Spleen (tissue), 11 donors: ENCODE data around the gene DENND4B. TPM values are rescaled to one million over a fixed set of nuclear protein-coding genes. Genes with fewer than 3 reads are reported as not detected.
"Not testable (repeated sequence)": the region's sequence is repeated elsewhere in the genome, so short reads cannot be mapped to it uniquely, and the experiment has no call there.

Experiments
- DNase-seq: peaks from one replicate; pipeline ENCODE4 v3.0.0-alpha.2; 2020
- H3K27ac ChIP-seq, 8 donors: fragments of 200-600 bp; sonication (generic) in 7 of 8; 1 replicate in 4 of 8; 2 replicates in 4 of 8; pipeline versions ENCODE4 v1.5.0 to v1.8.0; 2016 to 2021; ENCODE audit warnings: inconsistent platforms in 4 of 8, mild to moderate bottlenecking in 4 of 8, moderate library complexity in 1 of 8
- H3K27me3 ChIP-seq, 7 donors: fragments of 200-600 bp; sonication (generic) in 6 of 7; replicated peaks in 1 of 7; 1 replicate in 4 of 7; 2 replicates in 3 of 7; pipeline versions ENCODE4 v1.5.0 to v1.8.0; 2016 to 2021; ENCODE audit warnings: inconsistent platforms in 3 of 7, mild to moderate bottlenecking in 1 of 7
- H3K36me3 ChIP-seq, 6 donors: fragments of 200-600 bp; sonication (generic) in 5 of 6; 1 replicate in 4 of 6; 2 replicates in 2 of 6; pipeline versions ENCODE4 v1.5.0 to v1.8.0; 2016 to 2021; ENCODE audit warnings: inconsistent platforms in 2 of 6
- H3K4me1 ChIP-seq, 6 donors: fragments of 200-600 bp; sonication (generic) in 5 of 6; 1 replicate in 3 of 6; 2 replicates in 3 of 6; pipeline versions ENCODE4 v1.5.0 to v1.8.0; 2016 to 2021; ENCODE audit warnings: inconsistent platforms in 3 of 6
- H3K4me3 ChIP-seq, 8 donors: fragments of 200-600 bp; sonication (generic) in 7 of 8; 1 replicate in 4 of 8; 2 replicates in 4 of 8; pipeline versions ENCODE4 v1.5.0 to v1.8.0; 2016 to 2021; ENCODE audit warnings: inconsistent platforms in 4 of 8, mild to moderate bottlenecking in 4 of 8, moderate library complexity in 2 of 8
- H3K9me3 ChIP-seq, 8 donors: fragments of 200-600 bp; sonication (generic) in 7 of 8; 1 replicate in 4 of 8; 2 replicates in 4 of 8; pipeline versions ENCODE4 v1.5.0 to v1.8.0; 2016 to 2021; ENCODE audit warnings: inconsistent platforms in 4 of 8
- POLR2A ChIP-seq, 3 donors: fragments of 450-650 bp; IDR thresholded peaks; one replicate each; pipeline ENCODE4 v1.5.1; 2017; ENCODE audit warnings: antibody characterized with exemption in 3 of 3, mild to moderate bottlenecking in 1 of 3
- POLR2AphosphoS5 ChIP-seq, 3 donors: sonication (generic); formaldehyde crosslinking; IDR thresholded peaks; one replicate each; pipeline ENCODE4 v1.5.1; 2017; ENCODE audit warnings: antibody characterized with exemption in 3 of 3
- WGBS, 5 donors: extraction: QIAGEN DNeasy Blood & Tissue Kit in 3 of 5; methylation state at CpG; one replicate each; pipeline versions ENCODE4 v1.1.5 to v1.1.7; 2013 to 2018; 5-methylcytosine and 5-hydroxymethylcytosine counted together
- intact Hi-C: fragments of 100-400 bp; cut with DNase I; formaldehyde crosslinking; loops from one replicate; pipeline ENCODE4 v1.15.0; 2023; ENCODE audit warnings: low total_unique reads
- polyA plus RNA-seq, 3 donors: library from polyadenylated mRNA; stranded (reverse); fragments of 200-250 nt; gene quantifications; one replicate each; pipeline ENCODE4 v1.2.1, GENCODE V29; 2013
- total RNA-seq, 7 donors: library from RNA; depleted of rRNA in 3 of 7; stranded (reverse); fragments of >200 nt in 3 of 7; fragmentation: NEBNext Ultra II Directional in 4 of 7; extraction: Animal tissue kit (Norgen Biotek cat#: 25700) in 4 of 7; gene quantifications; one replicate each; pipeline versions ENCODE4 v1.1.0 to v1.2.1, GENCODE V29; 2016 to 2021
- TF ChIP-seq, protein P1 (sequence below), 11 experiments: fragments of 200-600 bp in 7 of 11; fragments of 450-650 bp in 4 of 11; sonication (generic) in 4 of 11; IDR thresholded peaks in 8 of 11; conservative IDR thresholded peaks in 3 of 11; 1 replicate in 7 of 11; 2 replicates in 4 of 11; pipeline versions ENCODE4 v1.4.0 to v1.8.0; 2016 to 2021; ENCODE audit warnings: antibody characterized with exemption in 11 of 11, inconsistent platforms in 4 of 11, mild to moderate bottlenecking in 1 of 11
- donor health status: healthy with polysubstance abuse.
- donor health status: DM: no; HTN: no; CAD: no; lungs with moderate emphysema.
- donor health status: DM: no; HTN: no; CAD: no.
- donor health status: Bipolar disorder and iron deficiency.
- donor health status: healthy.
- donor health status: DM: no; HTN: no; CAD: no.
- donor health status: DM: yes; HTN: yes; CAD: no.

The DENND4B gene
- total and polyA plus RNA-seq, 10 donors, result 47.7 to 211 (median 153) TPM

DNA sequence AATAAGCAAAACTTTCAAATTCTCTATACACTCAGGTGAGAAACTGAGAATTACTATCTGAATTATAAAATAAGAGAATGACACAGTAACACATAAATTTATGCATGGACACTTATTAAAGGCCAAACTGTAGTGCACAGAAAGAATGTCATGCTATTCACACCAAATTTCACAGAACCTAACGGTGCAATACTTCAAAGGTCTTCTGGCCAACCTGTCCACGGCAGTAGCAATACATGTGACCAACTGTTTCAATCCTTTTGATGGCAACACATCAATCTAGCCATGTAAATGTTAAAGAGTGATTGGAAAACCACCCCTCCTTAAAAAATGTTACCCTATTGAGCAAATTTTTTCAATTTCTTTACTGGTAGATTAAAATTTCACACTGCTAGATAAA lies 34.2 kb downstream of the DENND4B start:
- peaks cover 0 to 72% (median 16%) of the 10 kb centered on the region in 6 donors for H3K4me1 ChIP-seq
- TF ChIP-seq POLR2A (IDR thresholded peaks at IDR 0.05) (no peak), POLR2AphosphoS5 (IDR thresholded peaks at IDR 0.05) (no peak)
- TF ChIP-seq, protein P1, sequence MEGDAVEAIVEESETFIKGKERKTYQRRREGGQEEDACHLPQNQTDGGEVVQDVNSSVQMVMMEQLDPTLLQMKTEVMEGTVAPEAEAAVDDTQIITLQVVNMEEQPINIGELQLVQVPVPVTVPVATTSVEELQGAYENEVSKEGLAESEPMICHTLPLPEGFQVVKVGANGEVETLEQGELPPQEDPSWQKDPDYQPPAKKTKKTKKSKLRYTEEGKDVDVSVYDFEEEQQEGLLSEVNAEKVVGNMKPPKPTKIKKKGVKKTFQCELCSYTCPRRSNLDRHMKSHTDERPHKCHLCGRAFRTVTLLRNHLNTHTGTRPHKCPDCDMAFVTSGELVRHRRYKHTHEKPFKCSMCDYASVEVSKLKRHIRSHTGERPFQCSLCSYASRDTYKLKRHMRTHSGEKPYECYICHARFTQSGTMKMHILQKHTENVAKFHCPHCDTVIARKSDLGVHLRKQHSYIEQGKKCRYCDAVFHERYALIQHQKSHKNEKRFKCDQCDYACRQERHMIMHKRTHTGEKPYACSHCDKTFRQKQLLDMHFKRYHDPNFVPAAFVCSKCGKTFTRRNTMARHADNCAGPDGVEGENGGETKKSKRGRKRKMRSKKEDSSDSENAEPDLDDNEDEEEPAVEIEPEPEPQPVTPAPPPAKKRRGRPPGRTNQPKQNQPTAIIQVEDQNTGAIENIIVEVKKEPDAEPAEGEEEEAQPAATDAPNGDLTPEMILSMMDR (IDR thresholded peaks at IDR 0.05 in 8 of 11, conservative IDR thresholded peaks at IDR 0.05 in 3 of 11), result no peak
- intact Hi-C loops, result no loop called here
- no peak overlapping the region for H3K4me3 ChIP-seq
- H3K9me3 ChIP-seq, result no peaks in the 10 kb centered on the region
- no peak for DNase-seq
- WGBS, 5 donors, result 50 to 74% (median 71%) methylated on average over 2 of the region's 2 CpGs
- no peak overlapping the region for H3K27ac ChIP-seq
- peaks cover 0 to 59% (median 20%) of the 10 kb centered on the region in 6 donors for H3K36me3 ChIP-seq
- no peaks in the 10 kb centered on the region for H3K27me3 ChIP-seq

DNA sequence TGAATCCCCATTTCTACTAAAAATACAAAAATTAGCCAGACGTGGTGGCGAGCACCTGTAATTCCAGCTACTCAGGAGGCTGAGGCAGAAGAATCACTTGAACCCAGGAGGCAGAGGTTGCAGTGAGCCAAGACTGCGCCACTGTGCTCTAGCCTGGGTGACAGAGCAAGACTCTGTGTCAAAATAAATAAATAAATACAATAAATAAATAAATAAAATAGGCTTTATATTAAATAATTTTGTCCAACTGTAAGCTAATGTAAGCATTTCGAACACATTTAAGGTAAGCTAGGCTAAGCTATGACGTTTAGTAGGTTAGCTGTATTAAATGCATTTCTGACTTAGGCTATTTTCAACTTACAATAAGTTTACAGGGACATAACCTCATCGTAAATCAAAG lies 36.0 kb downstream of the DENND4B start:
- Histone ChIP-seq H3K36me3 (peaks cover 0 to 56% (median 12%) of the 10 kb centered on the region in 6 donors), H3K4me1 (peaks cover 0 to 72% (median 14%) of the 10 kb centered on the region in 6 donors)
- H3K27me3 ChIP-seq, intact Hi-C loops, H3K4me3 ChIP-seq, H3K27ac ChIP-seq, DNase-seq, H3K9me3 ChIP-seq: not testable (repeated sequence)
- 83 to 94% (median 90%) methylated on average over 6 of the region's 6 CpGs for WGBS, 5 donors

DNA sequence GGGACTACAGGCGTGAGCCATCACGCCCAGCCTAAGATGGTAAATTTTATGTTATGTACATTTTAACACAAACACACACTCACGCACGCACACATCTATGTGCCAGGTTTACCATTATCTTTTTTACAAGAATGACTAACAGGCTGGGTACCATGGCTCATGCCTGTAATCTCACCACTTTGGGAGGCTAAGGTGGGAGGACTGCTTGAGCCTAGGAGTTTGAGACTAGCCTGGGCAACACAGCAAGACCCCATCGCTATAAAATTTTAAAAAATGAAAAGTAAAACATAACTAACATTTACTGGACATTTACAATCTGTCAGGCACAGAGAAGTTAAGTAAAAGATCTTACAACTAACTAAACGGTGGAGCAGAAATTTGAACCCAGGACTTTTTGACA lies 38.4 kb downstream of the DENND4B start:
- WGBS, 5 donors, result 92 to 97% (median 96%) methylated on average over 6 of the region's 6 CpGs
- no peak overlapping the region for H3K27ac ChIP-seq
- H3K36me3 ChIP-seq, result peaks cover 0 to 50% (median 10%) of the 10 kb centered on the region in 6 donors
- no peak for DNase-seq
- H3K27me3 ChIP-seq, result no peaks in the 10 kb centered on the region
- no peak overlapping the region for H3K4me3 ChIP-seq
- TF ChIP-seq, protein P1 (IDR thresholded peaks at IDR 0.05 in 8 of 11, conservative IDR thresholded peaks at IDR 0.05 in 3 of 11), result no peak
- TF ChIP-seq POLR2AphosphoS5 (IDR thresholded peaks at IDR 0.05), result no peak
- no peak for TF ChIP-seq POLR2A (IDR thresholded peaks at IDR 0.05)
- intact Hi-C loops, result no loop called here
- no peaks in the 10 kb centered on the region for H3K9me3 ChIP-seq
- H3K4me1 ChIP-seq, result peaks cover 0 to 74% (median 19%) of the 10 kb centered on the region in 6 donors

DNA sequence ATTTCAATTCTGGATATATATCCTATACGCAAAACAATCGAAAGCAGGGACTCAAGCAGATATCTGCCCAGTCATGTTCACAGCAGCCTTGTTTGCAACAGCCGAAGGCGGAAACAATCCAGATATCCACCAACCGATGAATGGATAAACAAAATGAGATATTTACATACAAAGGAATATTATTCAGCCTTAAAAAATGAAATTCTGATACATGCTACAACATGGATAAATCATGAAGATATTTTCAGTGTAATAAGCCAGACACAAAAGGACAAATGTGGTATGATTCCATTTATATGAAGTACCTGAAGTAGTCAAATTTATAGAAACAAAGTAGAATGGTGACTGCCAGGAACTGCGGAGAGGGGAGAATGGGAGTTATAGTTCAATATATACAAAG lies 39.4 kb downstream of the DENND4B start:
- intact Hi-C loops, result no loop called here
- H3K27ac ChIP-seq, result no peak overlapping the region
- WGBS, 5 donors, result 87 to 98% (median 90%) methylated on average over 6 of the region's 6 CpGs

More for the DNA sequence above, 39.4 kb downstream of the DENND4B start:
- no peaks in the 10 kb centered on the region for H3K9me3 ChIP-seq
- no peak for DNase-seq
- peaks cover 0 to 73% (median 19%) of the 10 kb centered on the region in 6 donors for H3K4me1 ChIP-seq
- no peaks in the 10 kb centered on the region for H3K27me3 ChIP-seq
- no peak overlapping the region for H3K4me3 ChIP-seq
- TF ChIP-seq, protein P1 (IDR thresholded peaks at IDR 0.05 in 8 of 11, conservative IDR thresholded peaks at IDR 0.05 in 3 of 11), result no peak
- TF ChIP-seq POLR2A (IDR thresholded peaks at IDR 0.05) (no peak), POLR2AphosphoS5 (IDR thresholded peaks at IDR 0.05) (no peak)
- peaks cover 0 to 55% (median 10%) of the 10 kb centered on the region in 6 donors for H3K36me3 ChIP-seq
